Measurements from ENCODE around the gene POLR2E. TPM values are rescaled to one million over a fixed set of nuclear protein-coding genes. Genes with fewer than 3 reads are reported as not detected.

POLR2E gene
- total RNA-seq, 1 donor: 91.2 TPM

GRCh38 chr19:1050989-1051788, 44.0 kb downstream of the POLR2E start:
- no peak overlapping the region for H3K4me3 ChIP-seq (ENCODE audit: low read depth, low read length)
- TF ChIP-seq CTCF (IDR thresholded peaks at IDR 0.05; ENCODE audit: insufficient read depth, low read length): no peak
- DNase-seq (ENCODE audit: low read depth): no peak

- TF ChIP-seq CTCF (IDR thresholded peaks at IDR 0.05; ENCODE audit: insufficient read depth, low read length): no peak
- no peak for DNase-seq (ENCODE audit: low read depth)
- no peak overlapping the region for H3K4me3 ChIP-seq (ENCODE audit: low read depth, low read length)
These were observed 45.4 kb downstream of the POLR2E start for GRCh38 chr19:1049800-1050199.

- no peak for DNase-seq (ENCODE audit: low read depth)
- no peak for TF ChIP-seq CTCF (IDR thresholded peaks at IDR 0.05; ENCODE audit: insufficient read depth, low read length)
- no peak overlapping the region for H3K4me3 ChIP-seq (ENCODE audit: low read depth, low read length)
These were observed 46.1 kb downstream of the POLR2E start for GRCh38 chr19:1049106-1049505.

- no peak for DNase-seq (ENCODE audit: low read depth)
- no peak overlapping the region for H3K4me3 ChIP-seq (ENCODE audit: low read depth, low read length)
- no peak for TF ChIP-seq CTCF (IDR thresholded peaks at IDR 0.05; ENCODE audit: insufficient read depth, low read length)
These were observed 47.5 kb downstream of the POLR2E start for GRCh38 chr19:1047696-1048147.

GRCh38 chr19:1046836-1047695, 48.1 kb downstream of the POLR2E start:
- no peak for TF ChIP-seq CTCF (IDR thresholded peaks at IDR 0.05; ENCODE audit: insufficient read depth, low read length)
- H3K4me3 ChIP-seq (ENCODE audit: low read depth, low read length): no peak overlapping the region
- DNase-seq (ENCODE audit: low read depth): no peak

- DNase-seq (ENCODE audit: low read depth): no peak
- TF ChIP-seq CTCF (IDR thresholded peaks at IDR 0.05; ENCODE audit: insufficient read depth, low read length): no peak
- no peak overlapping the region for H3K4me3 ChIP-seq (ENCODE audit: low read depth, low read length)
These were observed 49.0 kb downstream of the POLR2E start for GRCh38 chr19:1046117-1046626.
